ENCODE results near the gene AGBL1. TPM values are rescaled to one million over a fixed set of nuclear protein-coding genes. Genes with fewer than 3 reads are reported as not detected.

AGBL1 gene
- total and polyA plus RNA-seq, 2 donors (not counting 1 experiment from before 2014, with no cell fraction given) = not detected

DNA sequence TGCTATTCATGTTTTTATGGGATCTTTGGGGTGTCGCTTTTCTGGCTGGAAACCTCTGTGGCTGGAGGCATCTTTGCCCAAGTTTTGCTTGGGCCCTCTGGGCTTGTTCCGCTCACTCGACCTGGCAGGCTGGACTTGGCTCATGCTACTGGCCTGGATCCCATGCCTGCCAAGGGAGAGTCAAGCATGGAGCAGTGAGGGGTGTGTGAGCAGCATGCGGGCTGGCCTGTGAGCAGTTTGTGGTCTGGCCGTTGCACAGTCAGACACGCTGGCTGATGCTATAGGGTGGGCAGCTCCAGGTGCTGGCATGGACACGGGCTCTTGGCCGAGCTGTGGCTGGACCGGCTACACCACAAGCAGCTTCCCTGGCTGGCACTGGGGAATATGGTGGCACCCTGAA lies 491.1 kb downstream of the AGBL1 start:
- DNase-seq = no peak
- Histone ChIP-seq H3K36me3 (replicated peaks in 1 of 2; ENCODE audit: control extremely low read depth in 1 of 2, control insufficient read depth in 1 of 2, extremely low read depth in 1 of 2, insufficient read depth in 2 of 2, low read length in 1 of 2) (no peaks in the 10 kb centered on the region), H3K4me3 (ENCODE audit: control extremely low read depth in 1 of 5, extremely low read depth in 1 of 5, insufficient read depth in 1 of 5, low read depth in 2 of 5, low read length in 4 of 5) (no peak overlapping the region), H3K4me2 (replicated peaks; ENCODE audit: low read depth, low read length, poor library complexity, severe bottlenecking) (no peak overlapping the region), H2AFZ (ENCODE audit: insufficient read depth, low read depth, low read length, poor library complexity, severe bottlenecking) (no peak overlapping the region), H3K27me3 (replicated peaks in 1 of 4; ENCODE audit: control extremely low read depth in 1 of 4, control insufficient read depth in 3 of 4, insufficient read depth in 4 of 4, low read length in 3 of 4) (no peaks in the 10 kb centered on the region), H3K9me3 (ENCODE audit: control extremely low read depth in 1 of 3, control insufficient read depth in 2 of 3, insufficient read depth in 1 of 3, low read length in 2 of 3) (peaks cover 0 to 23% (median 0%) of the 10 kb centered on the region in 3 donors), H3K79me2 (ENCODE audit: control insufficient read depth, insufficient read depth, low read length) (no peaks in the 10 kb centered on the region), H3K4me1 (ENCODE audit: control insufficient read depth in 2 of 2, insufficient read depth in 2 of 2, low read length in 2 of 2) (no peaks in the 10 kb centered on the region), H3K9ac (ENCODE audit: low read length) (no peak overlapping the region), H3K27ac (ENCODE audit: low read length in 2 of 2) (no peak overlapping the region), H4K20me1 (ENCODE audit: control insufficient read depth, insufficient read depth, low read length, poor library complexity, severe bottlenecking) (no peaks in the 10 kb centered on the region)
- no peaks in the 10 kb centered on the region for H3K9me3 Mint-ChIP-seq (ENCODE audit: insufficient read depth)
- ChIA-PET POLR2A (no interaction called here), CTCF (no interaction called here)
- H3K4me1 Mint-ChIP-seq = no peaks in the 10 kb centered on the region
- no peak overlapping the region for H3K4me3 Mint-ChIP-seq
- H3K27me3 Mint-ChIP-seq = no peaks in the 10 kb centered on the region
- ATAC-seq (ENCODE audit: low read depth) = no peak
- TF ChIP-seq EZH2 (IDR thresholded peaks at IDR 0.05; ENCODE audit: borderline replicate concordance, insufficient read depth, low read depth, low read length, poor library complexity, severe bottlenecking) = no peak
- TF ChIP-seq, protein P1, sequence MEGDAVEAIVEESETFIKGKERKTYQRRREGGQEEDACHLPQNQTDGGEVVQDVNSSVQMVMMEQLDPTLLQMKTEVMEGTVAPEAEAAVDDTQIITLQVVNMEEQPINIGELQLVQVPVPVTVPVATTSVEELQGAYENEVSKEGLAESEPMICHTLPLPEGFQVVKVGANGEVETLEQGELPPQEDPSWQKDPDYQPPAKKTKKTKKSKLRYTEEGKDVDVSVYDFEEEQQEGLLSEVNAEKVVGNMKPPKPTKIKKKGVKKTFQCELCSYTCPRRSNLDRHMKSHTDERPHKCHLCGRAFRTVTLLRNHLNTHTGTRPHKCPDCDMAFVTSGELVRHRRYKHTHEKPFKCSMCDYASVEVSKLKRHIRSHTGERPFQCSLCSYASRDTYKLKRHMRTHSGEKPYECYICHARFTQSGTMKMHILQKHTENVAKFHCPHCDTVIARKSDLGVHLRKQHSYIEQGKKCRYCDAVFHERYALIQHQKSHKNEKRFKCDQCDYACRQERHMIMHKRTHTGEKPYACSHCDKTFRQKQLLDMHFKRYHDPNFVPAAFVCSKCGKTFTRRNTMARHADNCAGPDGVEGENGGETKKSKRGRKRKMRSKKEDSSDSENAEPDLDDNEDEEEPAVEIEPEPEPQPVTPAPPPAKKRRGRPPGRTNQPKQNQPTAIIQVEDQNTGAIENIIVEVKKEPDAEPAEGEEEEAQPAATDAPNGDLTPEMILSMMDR (IDR thresholded peaks at IDR 0.05) = no peak
- 89% methylated on average over 9 of the region's 9 CpGs for WGBS (ENCODE audit: insufficient coverage)
- H3K27ac Mint-ChIP-seq = no peak overlapping the region
- intact Hi-C loops (cut with micrococcal nuclease) = no loop called here

DNA sequence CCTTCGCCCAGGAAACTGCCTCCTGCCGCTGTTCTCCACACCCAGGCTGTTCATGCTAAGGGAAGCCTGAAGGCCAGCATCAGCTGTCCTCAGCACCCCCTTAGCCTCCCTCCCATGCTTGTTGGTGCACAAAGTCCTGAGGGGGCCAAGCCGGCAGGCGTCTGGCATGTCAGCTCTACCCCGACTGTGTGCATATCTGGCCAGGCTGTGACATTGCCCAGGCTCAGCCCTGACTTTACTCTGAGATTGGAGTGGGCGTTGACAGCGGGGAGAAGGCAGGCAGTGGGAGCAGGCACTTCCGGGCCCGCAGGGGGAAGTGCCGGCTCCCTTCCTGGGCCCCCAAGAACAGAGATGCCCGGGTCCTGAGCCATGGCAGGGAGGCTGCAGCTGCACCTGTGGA lies 492.2 kb downstream of the AGBL1 start:
- H3K4me2 ChIP-seq (replicated peaks; ENCODE audit: low read depth, low read length, poor library complexity, severe bottlenecking) = no peak overlapping the region
- no peak for ATAC-seq (ENCODE audit: low read depth)
- intact Hi-C loops (cut with micrococcal nuclease) = no loop called here
- H2AFZ ChIP-seq (ENCODE audit: insufficient read depth, low read depth, low read length, poor library complexity, severe bottlenecking) = no peak overlapping the region
- H3K27me3 ChIP-seq (replicated peaks in 1 of 4; ENCODE audit: control extremely low read depth in 1 of 4, control insufficient read depth in 3 of 4, insufficient read depth in 4 of 4, low read length in 3 of 4) = no peaks in the 10 kb centered on the region
- POLR2A ChIA-PET = no interaction called here
- H3K4me3 ChIP-seq (ENCODE audit: control extremely low read depth in 1 of 5, extremely low read depth in 1 of 5, insufficient read depth in 1 of 5, low read depth in 2 of 5, low read length in 4 of 5) = no peak overlapping the region
- H3K27ac Mint-ChIP-seq = no peak overlapping the region
- H3K9me3 ChIP-seq (ENCODE audit: control extremely low read depth in 1 of 3, control insufficient read depth in 2 of 3, insufficient read depth in 1 of 3, low read length in 2 of 3) = peaks cover 0 to 23% (median 0%) of the 10 kb centered on the region in 3 donors
- TF ChIP-seq, protein P1 (IDR thresholded peaks at IDR 0.05) = no peak
- TF ChIP-seq EZH2 (IDR thresholded peaks at IDR 0.05; ENCODE audit: borderline replicate concordance, insufficient read depth, low read depth, low read length, poor library complexity, severe bottlenecking) = no peak
- no peak overlapping the region for H3K9ac ChIP-seq (ENCODE audit: low read length)
- no peak for DNase-seq
- H3K79me2 ChIP-seq (ENCODE audit: control insufficient read depth, insufficient read depth, low read length) = no peaks in the 10 kb centered on the region
- H4K20me1 ChIP-seq (ENCODE audit: control insufficient read depth, insufficient read depth, low read length, poor library complexity, severe bottlenecking) = no peaks in the 10 kb centered on the region
- 88% methylated on average over 11 of the region's 11 CpGs for WGBS (ENCODE audit: insufficient coverage)
- no peaks in the 10 kb centered on the region for H3K27me3 Mint-ChIP-seq
- H3K9me3 Mint-ChIP-seq (ENCODE audit: insufficient read depth) = no peaks in the 10 kb centered on the region
- CTCF ChIA-PET = no interaction called here
- H3K4me3 Mint-ChIP-seq = no peak overlapping the region
- no peaks in the 10 kb centered on the region for H3K4me1 ChIP-seq (ENCODE audit: control insufficient read depth in 2 of 2, insufficient read depth in 2 of 2, low read length in 2 of 2)
- no peaks in the 10 kb centered on the region for H3K4me1 Mint-ChIP-seq
- no peak overlapping the region for H3K27ac ChIP-seq (ENCODE audit: low read length in 2 of 2)
- H3K36me3 ChIP-seq (replicated peaks in 1 of 2; ENCODE audit: control extremely low read depth in 1 of 2, control insufficient read depth in 1 of 2, extremely low read depth in 1 of 2, insufficient read depth in 2 of 2, low read length in 1 of 2) = no peaks in the 10 kb centered on the region

Measured in B cell (primary cell).